Measurements from ENCODE around the gene MZF1.
A peak's percentile ranks its signal among the peaks of the same experiment; 100 is the strongest.

The MZF1 gene

GRCh38 chr19:58569943-58570670 is 3.0 kb downstream of the MZF1 start:
- DNase-seq (ENCODE audit: low spot score) = no peak

GRCh38 chr19:58569191-58569942 is 3.8 kb downstream of the MZF1 start:
- DNase-seq (ENCODE audit: low spot score) = no peak

- DNase-seq (ENCODE audit: low spot score) = no peak
These were observed 4.5 kb downstream of the MZF1 start for GRCh38 chr19:58568453-58569130.

GRCh38 chr19:58566989-58567388 is 6.1 kb downstream of the MZF1 start:
- DNase-seq (ENCODE audit: low spot score) = no peak

GRCh38 chr19:58563823-58564222 is 9.3 kb downstream of the MZF1 start:
- DNase-seq (ENCODE audit: low spot score) = no peak

- DNase-seq (ENCODE audit: low spot score) = no peak
These were observed 10.0 kb downstream of the MZF1 start for GRCh38 chr19:58563034-58563573.

GRCh38 chr19:58562122-58563033 is 10.8 kb downstream of the MZF1 start:
- no peak for DNase-seq (ENCODE audit: low spot score)

- DNase-seq (ENCODE audit: low spot score) = no peak
These were observed 11.6 kb downstream of the MZF1 start for GRCh38 chr19:58561373-58562121.

- DNase-seq (ENCODE audit: low spot score) = no peak
These were observed 12.2 kb downstream of the MZF1 start for GRCh38 chr19:58560921-58561320.

GRCh38 chr19:58560007-58560887 is 12.9 kb downstream of the MZF1 start:
- no peak for DNase-seq (ENCODE audit: low spot score)

- peak; percentile 92 for DNase-seq (ENCODE audit: low spot score)
These were observed 13.7 kb downstream of the MZF1 start for GRCh38 chr19:58559275-58560006.

GRCh38 chr19:58558623-58559274 is 14.4 kb downstream of the MZF1 start:
- peak; percentile 98 for DNase-seq (ENCODE audit: low spot score)

- DNase-seq (ENCODE audit: low spot score) = no peak
These were observed 15.0 kb downstream of the MZF1 start, which contains the start of gene UBE2M for GRCh38 chr19:58558066-58558622. UBE2M (minus strand) TSS chr19:58558611; CDS start chr19:58558381, 230 bp downstream.

GRCh38 chr19:58557221-58558065 is 15.7 kb downstream of the MZF1 start:
- DNase-seq (ENCODE audit: low spot score) = no peak

GRCh38 chr19:58556622-58557220 is 16.4 kb downstream of the MZF1 start:
- DNase-seq (ENCODE audit: low spot score) = no peak

GRCh38 chr19:58555920-58556621 is 17.1 kb downstream of the MZF1 start:
- DNase-seq (ENCODE audit: low spot score) = no peak

Measured in globus pallidus (tissue), 1 donor.